Liver (tissue), 9 donors: ENCODE measurements around the gene IFI27L1. TPM values are rescaled to one million over a fixed set of nuclear protein-coding genes. Genes with fewer than 3 reads are reported as not detected.

Source experiments
- DNase-seq: peaks from one replicate; pipeline ENCODE4 v3.0.0-alpha.2; 2017; ENCODE audit warnings: low spot score
- H3K27ac ChIP-seq, 2 donors: one replicate each; pipeline ENCODE4 v1.7.0; 2013; ENCODE audit warnings: inconsistent platforms in 2 of 2, low read length in 2 of 2, control low read depth in 1 of 2, low read depth in 1 of 2, mild to moderate bottlenecking in 1 of 2
- H3K27me3 ChIP-seq, 4 donors: one replicate each; pipeline versions ENCODE4 v1.6.1 to v1.7.0; 2013; ENCODE audit warnings: low read length in 3 of 4, inconsistent platforms in 1 of 4, mild to moderate bottlenecking in 1 of 4, moderate library complexity in 1 of 4; ENCODE audit not compliant: control insufficient read depth in 4 of 4, insufficient read depth in 4 of 4
- H3K36me3 ChIP-seq, 4 donors: one replicate each; pipeline versions ENCODE4 v1.6.1 to v1.7.0; 2013; ENCODE audit warnings: low read length in 3 of 4, mild to moderate bottlenecking in 3 of 4, low read depth in 1 of 4, moderate library complexity in 1 of 4; ENCODE audit not compliant: control insufficient read depth in 4 of 4, insufficient read depth in 3 of 4
- H3K4me1 ChIP-seq, 4 donors: one replicate each; pipeline versions ENCODE4 v1.6.1 to v1.7.0; 2013; ENCODE audit warnings: low read length in 3 of 4, mild to moderate bottlenecking in 3 of 4, moderate library complexity in 1 of 4; ENCODE audit not compliant: control insufficient read depth in 4 of 4, insufficient read depth in 4 of 4
- H3K4me3 ChIP-seq, 3 donors: one replicate each; pipeline versions ENCODE4 v1.6.1 to v1.7.0; 2013; ENCODE audit warnings: low read length in 3 of 3, control low read depth in 1 of 3, low read depth in 1 of 3, mild to moderate bottlenecking in 1 of 3
- H3K9ac ChIP-seq, 2 donors: one replicate each; pipeline ENCODE4 v1.7.0; 2013; ENCODE audit warnings: low read length in 2 of 2, mild to moderate bottlenecking in 2 of 2, moderate library complexity in 2 of 2, control low read depth in 1 of 2, low read depth in 1 of 2
- H3K9me3 ChIP-seq, 4 donors: one replicate each; pipeline versions ENCODE4 v1.6.1 to v1.7.0; 2013; ENCODE audit warnings: low read length in 3 of 4; ENCODE audit not compliant: control insufficient read depth in 4 of 4
- EGR1 ChIP-seq, 2 donors: IDR thresholded peaks; 2 replicates each; pipeline ENCODE4 v1.6.1; 2016 to 2018; ENCODE audit warnings: antibody characterized with exemption in 2 of 2, low read depth in 2 of 2
- FOXA1 ChIP-seq: IDR thresholded peaks from 2 replicates; pipeline ENCODE4 v1.6.1; 2016; ENCODE audit warnings: antibody characterized with exemption
- GABPA ChIP-seq, 2 donors: IDR thresholded peaks in 1 of 2; conservative IDR thresholded peaks in 1 of 2; 2 replicates each; pipeline ENCODE4 v1.6.1; 2016; ENCODE audit warnings: antibody characterized with exemption in 2 of 2, mild to moderate bottlenecking in 1 of 2, moderate library complexity in 1 of 2
- HNF4A ChIP-seq, 2 donors: conservative IDR thresholded peaks; 2 replicates each; pipeline ENCODE4 v1.6.1; 2016; ENCODE audit warnings: antibody characterized with exemption in 2 of 2, mild to moderate bottlenecking in 2 of 2
- HNF4G ChIP-seq: IDR thresholded peaks from 2 replicates; pipeline ENCODE4 v1.6.1; 2016; ENCODE audit warnings: antibody characterized with exemption
- NR2F2 ChIP-seq: IDR thresholded peaks from 2 replicates; pipeline ENCODE4 v1.6.1; 2016; ENCODE audit warnings: antibody characterized with exemption
- RAD21 ChIP-seq, 2 donors: IDR thresholded peaks; 2 replicates each; pipeline ENCODE4 v1.6.1; 2016; ENCODE audit warnings: antibody characterized with exemption in 2 of 2, mild to moderate bottlenecking in 2 of 2
- RXRA ChIP-seq, 2 donors: IDR thresholded peaks; 2 replicates each; pipeline ENCODE4 v1.6.1; 2017 to 2018; ENCODE audit warnings: antibody characterized with exemption in 2 of 2, mild to moderate bottlenecking in 1 of 2
- TAF1 ChIP-seq: conservative IDR thresholded peaks from 2 replicates; pipeline ENCODE4 v1.6.1; 2016; ENCODE audit warnings: antibody characterized with exemption, mild to moderate bottlenecking
- WGBS: extraction: QIAGEN DNeasy Blood & Tissue Kit; methylation state at CpG from one replicate; pipeline ENCODE4 v1.1.7; 2013; 5-methylcytosine and 5-hydroxymethylcytosine counted together
- polyA plus RNA-seq, 2 donors: library from polyadenylated mRNA; stranded (reverse) in 1 of 2; unstranded in 1 of 2; fragments of 200-250 nt in 1 of 2; fragments of >200 nt in 1 of 2; fragmentation: Nextera tagmentation in 1 of 2; extraction: Ambion mirVana in 1 of 2; gene quantifications; one replicate each; pipeline versions ENCODE4 v1.2.1 to v1.2.3, GENCODE V29; 2013 to 2015
- total RNA-seq, 2 donors: library from RNA; depleted of rRNA; stranded (reverse); fragments of >200 nt; gene quantifications; one replicate each; pipeline ENCODE4 v1.2.3, GENCODE V29; 2014
- TF ChIP-seq, protein P1 (sequence below): fragments of 150-350 bp; IDR thresholded peaks from 2 replicates; pipeline ENCODE4 v1.5.1; 2017; ENCODE audit warnings: improper control_type of control experiment, low read depth, low read length; ENCODE audit not compliant: missing input control
- TF ChIP-seq, protein P2 (sequence below): IDR thresholded peaks from 2 replicates; pipeline ENCODE4 v1.6.1; 2016; ENCODE audit warnings: antibody characterized with exemption
- TF ChIP-seq, protein P3 (sequence below): IDR thresholded peaks from 2 replicates; pipeline ENCODE4 v1.6.1; 2016; ENCODE audit warnings: antibody characterized with exemption
- TF ChIP-seq, protein P4 (sequence below): IDR thresholded peaks from 2 replicates; pipeline ENCODE4 v1.6.1; 2016; ENCODE audit warnings: antibody characterized with exemption, mild to moderate bottlenecking
- donor health status: healthy.
- donor health status: healthy.
- donor health status: healthy.
- donor health status: healthy.
- donor health status: healthy.

Gene IFI27L1
- total and polyA plus RNA-seq, 4 donors = 3.7 to 8.1 (median 5.6) TPM

DNA sequence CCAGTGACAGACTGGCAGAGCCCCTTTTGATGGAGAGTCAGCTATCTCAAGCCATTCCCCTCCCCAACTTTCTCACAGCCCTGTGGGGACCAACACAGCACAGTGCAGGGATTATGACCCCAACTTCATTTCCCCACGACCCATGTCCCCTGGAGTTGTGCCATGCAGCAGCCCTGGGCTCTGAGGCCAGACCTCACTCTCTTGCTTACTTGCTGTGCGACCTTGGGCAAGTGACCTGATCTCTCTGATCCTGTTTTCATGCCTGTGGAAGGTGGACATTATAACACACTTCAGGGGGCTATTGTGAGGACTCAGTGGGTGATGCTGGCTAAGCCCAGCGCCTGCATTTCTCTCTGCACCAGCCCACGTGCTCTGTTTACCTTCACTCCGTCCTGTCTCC, 40.9 kb upstream of the IFI27L1 start:
- 87% methylated on average over 5 of the region's 5 CpGs for WGBS
- H3K4me3 ChIP-seq = no peak overlapping the region
- TF ChIP-seq, protein P1, sequence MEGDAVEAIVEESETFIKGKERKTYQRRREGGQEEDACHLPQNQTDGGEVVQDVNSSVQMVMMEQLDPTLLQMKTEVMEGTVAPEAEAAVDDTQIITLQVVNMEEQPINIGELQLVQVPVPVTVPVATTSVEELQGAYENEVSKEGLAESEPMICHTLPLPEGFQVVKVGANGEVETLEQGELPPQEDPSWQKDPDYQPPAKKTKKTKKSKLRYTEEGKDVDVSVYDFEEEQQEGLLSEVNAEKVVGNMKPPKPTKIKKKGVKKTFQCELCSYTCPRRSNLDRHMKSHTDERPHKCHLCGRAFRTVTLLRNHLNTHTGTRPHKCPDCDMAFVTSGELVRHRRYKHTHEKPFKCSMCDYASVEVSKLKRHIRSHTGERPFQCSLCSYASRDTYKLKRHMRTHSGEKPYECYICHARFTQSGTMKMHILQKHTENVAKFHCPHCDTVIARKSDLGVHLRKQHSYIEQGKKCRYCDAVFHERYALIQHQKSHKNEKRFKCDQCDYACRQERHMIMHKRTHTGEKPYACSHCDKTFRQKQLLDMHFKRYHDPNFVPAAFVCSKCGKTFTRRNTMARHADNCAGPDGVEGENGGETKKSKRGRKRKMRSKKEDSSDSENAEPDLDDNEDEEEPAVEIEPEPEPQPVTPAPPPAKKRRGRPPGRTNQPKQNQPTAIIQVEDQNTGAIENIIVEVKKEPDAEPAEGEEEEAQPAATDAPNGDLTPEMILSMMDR = no peak
- TF ChIP-seq HNF4A (conservative IDR thresholded peaks at IDR 0.05) (no peak), GABPA (IDR thresholded peaks at IDR 0.05 in 1 of 2, conservative IDR thresholded peaks at IDR 0.05 in 1 of 2) (no peak), NR2F2 (no peak), FOXA1 (no peak), TAF1 (no peak), RXRA (IDR thresholded peaks at IDR 0.05) (no peak), HNF4G (no peak)
- TF ChIP-seq, protein P2, sequence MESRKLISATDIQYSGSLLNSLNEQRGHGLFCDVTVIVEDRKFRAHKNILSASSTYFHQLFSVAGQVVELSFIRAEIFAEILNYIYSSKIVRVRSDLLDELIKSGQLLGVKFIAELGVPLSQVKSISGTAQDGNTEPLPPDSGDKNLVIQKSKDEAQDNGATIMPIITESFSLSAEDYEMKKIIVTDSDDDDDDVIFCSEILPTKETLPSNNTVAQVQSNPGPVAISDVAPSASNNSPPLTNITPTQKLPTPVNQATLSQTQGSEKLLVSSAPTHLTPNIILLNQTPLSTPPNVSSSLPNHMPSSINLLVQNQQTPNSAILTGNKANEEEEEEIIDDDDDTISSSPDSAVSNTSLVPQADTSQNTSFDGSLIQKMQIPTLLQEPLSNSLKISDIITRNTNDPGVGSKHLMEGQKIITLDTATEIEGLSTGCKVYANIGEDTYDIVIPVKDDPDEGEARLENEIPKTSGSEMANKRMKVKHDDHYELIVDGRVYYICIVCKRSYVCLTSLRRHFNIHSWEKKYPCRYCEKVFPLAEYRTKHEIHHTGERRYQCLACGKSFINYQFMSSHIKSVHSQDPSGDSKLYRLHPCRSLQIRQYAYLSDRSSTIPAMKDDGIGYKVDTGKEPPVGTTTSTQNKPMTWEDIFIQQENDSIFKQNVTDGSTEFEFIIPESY = no peak
- peaks cover 2 to 12% (median 9%) of the 10 kb centered on the region in 4 donors for H3K4me1 ChIP-seq
- no peak for DNase-seq
- no peak overlapping the region for H3K27ac ChIP-seq
- H3K9ac ChIP-seq = no peak overlapping the region
- H3K9me3 ChIP-seq = no peaks in the 10 kb centered on the region
- peaks cover 0 to 11% (median 4%) of the 10 kb centered on the region in 4 donors for H3K36me3 ChIP-seq
- no peaks in the 10 kb centered on the region for H3K27me3 ChIP-seq

DNA sequence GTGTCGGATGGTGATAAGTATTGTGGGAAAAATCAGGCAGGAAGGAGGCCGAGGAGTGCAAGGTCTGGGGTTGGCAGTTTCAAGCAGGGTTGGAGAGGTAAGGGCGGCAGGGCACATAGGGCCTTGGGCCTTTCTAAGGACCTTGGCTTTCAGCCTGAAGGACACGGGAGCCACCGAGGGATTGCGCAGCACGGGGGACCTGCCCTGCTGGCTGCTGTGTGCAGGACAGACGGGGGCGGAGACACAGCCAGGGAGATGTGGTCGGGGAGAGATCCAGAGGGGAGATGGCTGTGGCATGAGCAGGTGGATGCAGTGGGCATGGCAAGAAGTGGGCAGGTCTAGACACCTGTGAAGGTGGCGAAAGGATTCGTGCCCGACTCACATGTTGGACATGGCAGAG, 40.3 kb upstream of the IFI27L1 start:
- TF ChIP-seq NR2F2 (no peak), RAD21 (IDR thresholded peaks at IDR 0.05) (no peak), EGR1 (IDR thresholded peaks at IDR 0.05; ENCODE audit: low read depth in 2 of 2) (no peak), TAF1 (no peak), FOXA1 (no peak), GABPA (IDR thresholded peaks at IDR 0.05 in 1 of 2, conservative IDR thresholded peaks at IDR 0.05 in 1 of 2) (no peak)
- TF ChIP-seq, protein P1 = no peak
- TF ChIP-seq, protein P3, sequence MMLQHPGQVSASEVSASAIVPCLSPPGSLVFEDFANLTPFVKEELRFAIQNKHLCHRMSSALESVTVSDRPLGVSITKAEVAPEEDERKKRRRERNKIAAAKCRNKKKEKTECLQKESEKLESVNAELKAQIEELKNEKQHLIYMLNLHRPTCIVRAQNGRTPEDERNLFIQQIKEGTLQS = no peak
- TF ChIP-seq, protein P4, sequence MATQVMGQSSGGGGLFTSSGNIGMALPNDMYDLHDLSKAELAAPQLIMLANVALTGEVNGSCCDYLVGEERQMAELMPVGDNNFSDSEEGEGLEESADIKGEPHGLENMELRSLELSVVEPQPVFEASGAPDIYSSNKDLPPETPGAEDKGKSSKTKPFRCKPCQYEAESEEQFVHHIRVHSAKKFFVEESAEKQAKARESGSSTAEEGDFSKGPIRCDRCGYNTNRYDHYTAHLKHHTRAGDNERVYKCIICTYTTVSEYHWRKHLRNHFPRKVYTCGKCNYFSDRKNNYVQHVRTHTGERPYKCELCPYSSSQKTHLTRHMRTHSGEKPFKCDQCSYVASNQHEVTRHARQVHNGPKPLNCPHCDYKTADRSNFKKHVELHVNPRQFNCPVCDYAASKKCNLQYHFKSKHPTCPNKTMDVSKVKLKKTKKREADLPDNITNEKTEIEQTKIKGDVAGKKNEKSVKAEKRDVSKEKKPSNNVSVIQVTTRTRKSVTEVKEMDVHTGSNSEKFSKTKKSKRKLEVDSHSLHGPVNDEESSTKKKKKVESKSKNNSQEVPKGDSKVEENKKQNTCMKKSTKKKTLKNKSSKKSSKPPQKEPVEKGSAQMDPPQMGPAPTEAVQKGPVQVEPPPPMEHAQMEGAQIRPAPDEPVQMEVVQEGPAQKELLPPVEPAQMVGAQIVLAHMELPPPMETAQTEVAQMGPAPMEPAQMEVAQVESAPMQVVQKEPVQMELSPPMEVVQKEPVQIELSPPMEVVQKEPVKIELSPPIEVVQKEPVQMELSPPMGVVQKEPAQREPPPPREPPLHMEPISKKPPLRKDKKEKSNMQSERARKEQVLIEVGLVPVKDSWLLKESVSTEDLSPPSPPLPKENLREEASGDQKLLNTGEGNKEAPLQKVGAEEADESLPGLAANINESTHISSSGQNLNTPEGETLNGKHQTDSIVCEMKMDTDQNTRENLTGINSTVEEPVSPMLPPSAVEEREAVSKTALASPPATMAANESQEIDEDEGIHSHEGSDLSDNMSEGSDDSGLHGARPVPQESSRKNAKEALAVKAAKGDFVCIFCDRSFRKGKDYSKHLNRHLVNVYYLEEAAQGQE = no peak
- peaks cover 2 to 12% (median 9%) of the 10 kb centered on the region in 4 donors for H3K4me1 ChIP-seq
- WGBS = 93% methylated on average over 13 of the region's 13 CpGs
- peaks cover 0 to 15% (median 5%) of the 10 kb centered on the region in 4 donors for H3K36me3 ChIP-seq
- H3K27me3 ChIP-seq = no peaks in the 10 kb centered on the region
- no peaks in the 10 kb centered on the region for H3K9me3 ChIP-seq
- no peak for DNase-seq
- no peak overlapping the region for H3K9ac ChIP-seq
- H3K27ac ChIP-seq = no peak overlapping the region
- no peak overlapping the region for H3K4me3 ChIP-seq
